Stimulated activated CD4-positive, alpha-beta T cell treated with anti-CD3 and anti-CD28 coated beads, TNF-alpha, amount 100 ng/mL, for 1 hour (primary cell): ENCODE data around the gene MRPL32.
"Not testable (repeated sequence)": the region's sequence is repeated elsewhere in the genome, so short reads cannot be mapped to it uniquely, and the experiment has no call there.

Experiments used
- DNase-seq, 3 donors: peaks; one replicate each; pipeline ENCODE4 v3.0.0-alpha.2; 2020; ENCODE audit warnings: low read depth in 3 of 3, low spot score in 1 of 3

The MRPL32 gene

DNA sequence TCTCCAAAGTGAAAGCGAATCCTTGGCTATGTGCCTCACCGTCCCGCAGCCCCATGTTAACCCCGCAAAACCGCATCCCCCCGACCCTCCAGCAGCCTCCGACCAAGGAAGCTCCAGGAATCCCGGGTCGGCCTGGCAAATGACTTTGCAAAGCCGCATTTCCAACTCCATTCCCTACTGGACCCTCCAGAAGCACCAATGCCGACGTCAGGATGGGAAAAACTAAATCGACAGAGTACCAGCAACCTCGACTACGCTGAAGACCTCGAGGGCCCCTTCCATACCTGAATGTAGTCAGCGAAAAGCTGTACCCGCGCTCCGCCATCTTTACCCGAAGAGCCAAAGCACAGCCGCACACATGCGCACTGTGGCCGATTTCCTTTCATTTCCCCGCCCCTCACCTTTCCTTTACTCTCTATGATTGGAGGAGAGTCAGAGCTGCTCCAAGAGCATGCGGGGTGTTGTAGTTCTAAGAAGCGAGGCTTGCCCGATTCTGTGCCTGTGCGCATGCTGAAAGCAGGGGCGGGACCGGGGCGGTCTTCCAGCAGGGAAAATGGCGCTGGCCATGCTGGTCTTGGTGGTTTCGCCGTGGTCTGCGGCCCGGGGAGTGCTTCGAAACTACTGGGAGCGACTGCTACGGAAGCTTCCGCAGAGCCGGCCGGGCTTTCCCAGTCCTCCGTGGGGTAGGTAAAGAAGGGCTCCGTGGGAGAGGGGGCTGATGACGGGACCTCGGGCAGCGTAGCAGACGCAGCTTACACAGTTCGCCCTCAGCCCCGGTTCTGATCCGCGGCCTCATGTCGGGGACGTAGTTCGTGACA, at the start of gene MRPL32, which contains the start of gene PSMA2:
Gene MRPL32 (plus strand): TSS at position 543 of the 818 bp plus-strand sequence. CDS start 11 bp downstream, at position 554.
Gene PSMA2 (minus strand): TSS at position 341 of the 818 bp plus-strand sequence. CDS start 16 bp downstream, at position 325.
- DNase-seq, result peak; percentile 78 to 89 (median 87)

DNA sequence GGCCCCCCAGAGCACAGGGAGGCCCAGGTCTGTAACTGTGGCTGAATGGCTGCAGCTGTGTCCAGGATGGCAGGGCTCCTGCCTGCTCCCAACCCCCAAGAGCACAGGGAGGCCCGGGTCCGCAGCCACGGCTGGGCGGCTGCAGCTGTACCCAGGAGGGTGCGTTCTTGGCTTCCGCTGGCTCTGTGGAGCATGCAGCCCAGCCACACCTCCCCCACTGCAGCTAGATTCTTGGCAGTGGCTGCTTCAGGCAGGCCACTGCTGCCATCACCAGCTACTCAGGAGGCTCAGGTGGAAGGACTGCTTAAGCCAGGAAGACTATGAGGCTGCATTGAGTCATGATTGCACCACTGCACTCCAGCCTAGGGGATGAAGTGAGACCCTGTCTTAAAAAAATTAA, 48.2 kb upstream of the MRPL32 start:
- DNase-seq, result no peak

DNA sequence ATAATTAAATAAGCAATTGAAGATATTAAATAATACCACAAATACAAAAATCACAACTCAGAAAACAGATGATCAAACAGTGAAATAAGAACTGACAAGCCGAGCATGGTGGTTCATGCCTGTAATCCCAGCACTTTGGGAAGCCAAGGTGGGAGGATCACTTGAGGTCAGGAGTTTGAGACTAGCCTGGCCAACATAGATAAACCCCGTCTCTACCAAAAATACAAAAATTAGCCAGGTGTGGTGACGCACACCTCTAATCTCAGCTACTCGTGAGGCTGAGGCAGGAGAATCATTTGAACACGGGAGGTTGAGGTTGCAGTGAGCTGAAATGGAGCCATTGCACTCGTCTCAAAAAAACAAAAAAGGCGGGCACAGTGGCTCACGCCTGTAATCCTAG, 47.0 kb upstream of the MRPL32 start:
- DNase-seq, result not testable (repeated sequence)

DNA sequence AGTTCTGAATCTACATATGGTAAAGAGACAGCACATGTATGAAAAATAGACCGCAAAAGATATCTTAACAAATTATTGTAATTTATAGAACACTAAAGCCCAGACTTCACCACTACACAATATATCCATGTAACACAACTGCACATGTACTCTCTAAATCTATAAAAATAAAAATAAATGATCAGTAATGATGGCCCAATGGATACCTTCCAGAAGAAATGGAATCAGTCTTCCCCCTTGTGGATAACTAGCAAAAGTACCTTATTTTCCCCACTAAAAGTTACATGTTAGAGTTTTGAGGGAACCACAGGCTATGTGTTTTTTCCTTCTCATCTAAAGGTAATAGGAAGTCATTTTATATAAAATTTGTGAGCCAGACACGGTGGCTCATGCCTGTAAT, 46.0 kb upstream of the MRPL32 start:
- no peak for DNase-seq

DNA sequence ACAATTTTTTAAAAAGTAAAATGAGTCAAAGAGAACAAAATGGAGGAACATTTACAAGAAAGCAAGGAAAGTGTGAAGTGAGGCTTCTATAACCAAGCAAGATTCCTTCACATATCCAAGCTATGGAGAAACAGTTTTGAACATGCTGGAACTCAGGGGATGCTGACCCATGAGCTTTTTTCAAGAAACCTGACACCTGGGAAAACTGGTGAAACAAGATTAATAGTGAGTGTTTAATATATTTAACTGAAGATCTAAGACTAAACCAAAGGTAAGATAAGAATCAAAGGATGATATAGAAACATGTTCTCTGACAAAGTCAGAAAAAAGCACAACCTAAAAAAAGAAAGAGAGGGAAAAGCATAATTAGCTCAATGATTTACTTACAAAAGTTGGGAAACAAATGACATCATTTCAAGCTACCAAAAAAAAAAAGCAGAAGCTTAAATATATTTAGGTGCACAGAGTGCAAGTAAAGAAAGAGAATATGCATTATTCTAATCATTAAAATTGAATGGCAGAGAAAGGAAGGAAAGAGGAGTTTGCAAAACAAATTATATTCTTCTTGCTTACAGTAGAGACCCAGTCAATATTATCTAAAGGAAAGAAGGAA, 45.2 kb upstream of the MRPL32 start:
- no peak for DNase-seq

DNA sequence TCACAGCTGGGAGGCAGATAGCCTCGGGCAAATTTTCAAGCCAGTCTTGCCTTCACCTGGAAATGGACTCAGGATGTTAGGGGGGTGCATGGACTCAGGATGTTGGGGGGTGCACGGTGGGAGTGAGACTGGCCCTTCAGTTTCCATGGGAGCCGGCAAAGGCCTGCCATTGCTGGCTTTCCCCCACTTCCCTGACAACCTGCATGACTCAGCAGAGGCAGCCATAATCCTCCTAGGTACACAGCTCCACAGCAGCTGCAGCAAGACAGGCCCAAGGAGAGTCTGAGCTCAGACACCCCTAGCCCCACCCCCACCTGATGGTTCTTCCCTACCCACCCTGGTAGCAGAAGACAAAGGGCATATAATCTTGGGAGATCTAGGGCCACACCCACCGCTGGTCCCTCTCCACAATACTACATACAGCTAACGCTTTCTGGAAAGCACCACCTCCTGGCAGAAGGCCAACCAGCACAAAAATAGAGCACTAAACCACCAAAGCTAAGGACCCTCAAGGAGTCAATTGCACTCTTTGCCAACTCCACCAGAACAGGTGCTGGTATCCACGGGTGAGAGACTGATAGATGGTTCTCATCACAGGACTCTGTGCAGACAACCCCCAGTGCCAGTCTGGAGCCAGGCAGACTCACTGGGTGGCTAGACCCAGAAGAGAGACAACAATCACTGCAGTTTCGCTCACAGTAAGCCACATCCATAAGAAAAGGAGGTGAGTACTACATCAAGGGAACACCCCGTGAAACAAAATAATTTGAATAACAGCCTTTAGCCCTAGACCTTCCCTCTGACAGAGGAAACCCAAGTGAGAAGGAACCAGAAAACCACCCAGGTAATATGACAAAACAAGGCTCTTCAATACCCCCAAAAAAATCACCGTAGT, 38.6 kb upstream of the MRPL32 start:
- DNase-seq, result no peak

DNA sequence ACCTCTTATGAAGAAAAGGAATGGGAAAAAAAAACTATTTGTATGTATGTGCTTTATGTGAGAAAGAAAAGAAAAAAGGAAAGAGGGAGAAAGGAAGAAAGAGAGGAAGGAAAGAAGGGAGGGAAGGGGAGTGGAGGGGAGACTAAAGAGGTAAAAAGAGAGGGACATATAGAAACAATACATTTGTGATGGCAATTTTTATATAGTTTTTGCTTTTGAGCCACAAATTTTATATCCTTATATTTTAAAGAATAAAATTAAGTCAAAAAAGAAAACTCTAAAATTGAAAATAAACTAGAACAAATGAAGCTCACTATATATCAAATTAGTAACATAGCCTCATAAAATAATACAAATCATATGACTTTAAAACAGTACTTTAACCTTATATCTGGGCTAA, 31.3 kb upstream of the MRPL32 start:
- no peak for DNase-seq

DNA sequence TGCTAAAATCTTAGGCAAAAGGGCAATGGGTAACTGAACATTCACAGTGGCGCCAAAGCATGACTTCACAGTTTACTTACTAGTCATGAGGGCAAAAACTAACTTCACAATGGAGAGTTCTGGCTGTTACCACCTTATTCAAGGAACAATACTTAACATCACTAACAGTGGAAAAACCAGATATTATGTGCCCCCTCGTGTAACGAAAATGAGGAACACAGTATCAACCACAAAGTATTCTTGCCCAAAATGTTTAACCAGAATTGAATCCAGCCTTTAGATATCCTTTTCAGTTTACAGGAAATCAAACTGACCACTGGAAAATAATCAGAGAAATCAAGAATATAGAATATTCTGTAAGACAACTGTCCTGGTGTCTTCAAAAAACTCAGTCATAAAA, 29.8 kb upstream of the MRPL32 start:
- no peak for DNase-seq

DNA sequence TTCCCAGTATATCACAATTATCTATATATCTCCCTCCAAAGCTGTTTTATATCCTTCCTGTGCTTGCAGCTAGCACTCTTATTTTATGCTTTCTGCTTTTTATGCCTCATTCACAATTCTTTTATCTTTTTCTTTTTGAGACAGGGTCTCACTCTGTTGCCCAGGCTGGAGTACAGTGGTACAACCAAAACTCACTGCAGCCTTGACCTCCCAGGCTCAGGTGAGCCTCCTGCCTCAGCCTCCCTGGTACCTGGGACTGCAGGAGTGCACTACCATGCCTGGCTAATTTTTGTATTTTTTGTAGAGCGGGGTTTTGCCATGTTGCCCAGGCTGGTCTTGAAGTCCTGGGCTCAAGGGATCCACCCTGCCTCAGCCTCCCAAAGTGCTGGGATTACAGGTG, 26.0 kb upstream of the MRPL32 start:
- DNase-seq, result no peak

DNA sequence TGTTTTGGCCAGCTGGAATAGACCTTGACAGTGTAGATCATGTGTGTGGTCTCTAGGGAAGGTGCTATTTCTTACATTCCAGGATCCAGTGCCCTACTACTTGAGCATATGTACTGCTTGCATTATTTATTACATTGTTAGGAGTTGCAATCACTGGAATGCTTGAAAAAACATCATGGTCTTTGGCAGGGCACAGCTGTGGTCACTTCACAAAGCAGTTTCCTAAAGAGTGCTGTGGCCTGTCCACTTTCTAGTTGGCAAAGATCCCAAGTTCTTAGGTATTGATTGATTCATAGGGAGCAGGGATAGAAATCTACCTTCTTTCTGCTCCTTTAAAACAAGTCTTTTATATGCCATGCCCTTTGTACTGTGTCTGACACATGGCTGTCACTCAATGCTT, 24.9 kb upstream of the MRPL32 start:
- DNase-seq, result no peak

DNA sequence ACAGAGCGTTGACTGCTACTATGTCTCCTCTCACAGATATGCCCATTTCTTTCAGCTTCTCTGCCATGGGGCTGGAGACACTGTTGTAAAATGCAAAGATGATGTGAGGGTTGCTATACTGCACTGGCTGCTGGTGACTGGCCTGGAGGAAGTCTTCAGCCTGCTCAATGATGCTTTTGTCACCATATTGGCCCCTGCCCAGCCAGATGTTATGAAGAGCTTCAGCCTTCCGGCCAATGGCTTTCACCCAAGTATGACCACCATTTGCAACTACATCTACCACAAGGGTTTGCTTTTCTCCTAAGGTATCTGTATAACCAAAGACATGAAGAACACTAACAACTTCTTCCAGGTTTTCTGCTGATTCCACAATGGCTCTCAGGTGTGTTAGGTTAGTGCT, 21.9 kb upstream of the MRPL32 start:
- no peak for DNase-seq

DNA sequence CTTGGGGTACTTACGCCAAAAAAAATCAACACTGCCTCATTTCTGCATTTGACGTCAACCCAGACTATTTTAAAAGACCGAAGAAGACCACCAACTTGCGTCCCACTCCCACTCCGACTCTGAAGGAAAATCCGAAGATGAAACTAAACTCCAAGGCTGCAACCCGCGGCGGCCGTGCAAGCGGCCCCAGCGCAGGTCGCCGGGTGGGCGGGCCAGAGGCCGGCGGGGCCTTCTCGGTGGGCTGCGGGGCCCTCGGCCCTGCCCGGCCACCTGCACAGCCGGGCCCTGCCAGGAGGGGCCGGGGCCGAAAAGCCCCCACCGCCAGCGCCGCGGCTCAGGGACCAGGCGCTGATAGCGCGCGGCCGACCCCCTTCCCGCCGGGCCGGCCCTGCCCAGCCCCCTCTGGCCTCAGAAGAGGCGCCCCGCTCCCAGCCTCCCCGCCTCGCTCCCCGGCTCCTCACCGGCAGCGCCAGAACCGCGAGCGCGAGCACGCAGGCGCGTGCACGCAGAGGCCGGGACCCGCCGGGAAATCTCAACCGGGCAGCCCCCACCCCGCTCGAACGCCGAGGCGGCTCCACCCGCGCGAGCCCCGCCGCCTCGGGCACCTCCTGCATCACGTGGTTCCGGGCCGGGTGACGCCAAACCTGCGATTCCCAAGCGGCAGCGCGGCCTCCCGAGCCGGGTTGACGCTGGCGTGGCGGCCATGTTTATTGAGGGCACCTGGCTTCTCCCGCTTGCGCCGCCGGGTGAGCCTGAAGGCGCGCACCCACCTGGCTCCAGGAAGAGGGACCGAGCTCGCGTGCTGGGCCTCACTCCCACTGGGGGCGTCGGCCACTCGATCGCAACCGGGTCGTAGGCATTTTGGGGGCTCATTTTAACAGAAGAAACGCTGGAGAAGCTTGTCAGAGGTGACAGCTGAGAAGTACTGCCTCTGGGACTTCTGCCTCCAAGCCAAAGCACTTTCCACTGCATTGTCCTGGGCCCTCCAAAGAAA, 20.4 kb upstream of the MRPL32 start, which contains the start of gene C7orf25:
Gene C7orf25 (minus strand): TSS at position 617 of the 994 bp plus-strand sequence. CDS start 1,170 bp downstream, outside the sequence.
- DNase-seq, result peak; percentile 86 to 91 (median 90)

DNA sequence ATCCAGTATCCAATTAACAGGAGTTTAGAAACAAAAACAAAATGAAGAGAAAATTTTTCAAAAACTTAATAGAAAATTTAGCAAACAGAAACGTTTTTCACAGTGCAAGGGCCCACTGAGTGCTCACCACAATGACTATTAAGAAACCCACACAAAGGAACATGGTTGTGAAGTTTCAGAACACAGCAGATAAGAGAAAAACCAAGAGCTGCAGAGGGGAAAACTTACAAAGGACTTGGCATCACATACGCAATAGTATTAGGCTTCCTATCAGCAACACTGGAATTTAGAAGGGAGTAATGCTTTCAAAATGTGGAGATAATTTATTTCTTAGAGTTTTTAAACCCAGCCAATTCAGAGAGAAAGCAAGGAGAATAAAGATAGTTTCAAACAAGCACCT, 18.6 kb upstream of the MRPL32 start:
- DNase-seq, result no peak

DNA sequence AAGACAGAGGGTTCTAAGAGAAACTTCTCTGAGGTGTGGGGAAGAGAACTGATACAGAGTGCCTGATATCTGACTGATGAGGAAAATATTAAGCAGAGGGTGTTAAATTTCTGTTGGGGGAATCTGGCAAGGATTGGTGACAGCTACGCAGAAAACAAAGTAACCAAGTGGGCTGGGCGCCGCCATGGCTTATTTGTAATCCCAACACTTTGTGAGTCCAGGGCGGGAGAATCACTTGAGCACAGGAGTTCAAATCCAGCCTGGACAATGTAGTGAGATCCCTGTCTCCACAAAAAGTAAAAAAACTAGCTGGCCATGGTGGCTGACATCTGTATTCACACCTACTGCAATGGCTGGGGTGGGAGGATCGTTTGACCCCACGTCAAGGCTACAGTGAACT, 18.2 kb upstream of the MRPL32 start:
- DNase-seq, result no peak

DNA sequence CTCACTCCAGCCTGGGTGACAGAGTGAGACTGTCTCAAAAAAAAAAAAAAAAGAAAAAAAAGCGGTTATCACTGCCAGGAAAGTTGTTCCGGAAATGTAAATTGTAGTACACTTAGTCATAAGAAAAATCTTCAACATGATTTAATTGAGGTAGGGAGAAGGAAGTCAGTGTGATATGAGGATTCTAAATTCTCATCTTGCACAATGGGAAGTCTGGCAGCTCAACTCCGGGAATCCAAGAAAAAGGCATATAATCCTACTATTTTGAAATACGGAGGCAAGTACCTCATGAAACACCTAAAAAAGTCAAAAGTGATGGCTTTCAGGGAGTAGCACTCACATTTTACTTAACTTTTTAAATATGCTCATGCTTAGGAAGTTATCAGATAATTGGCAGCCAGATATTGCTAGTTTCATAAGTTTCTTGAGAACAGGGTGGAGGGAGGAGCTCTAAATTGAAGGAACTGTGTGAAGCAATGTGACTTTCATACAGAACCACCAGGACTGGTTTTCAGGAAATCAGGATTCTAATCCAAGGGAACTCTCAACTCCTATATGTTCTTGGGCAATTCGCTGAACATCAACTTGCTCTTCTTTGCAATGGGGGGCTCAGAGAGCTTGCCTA, 17.6 kb upstream of the MRPL32 start:
- no peak for DNase-seq

DNA sequence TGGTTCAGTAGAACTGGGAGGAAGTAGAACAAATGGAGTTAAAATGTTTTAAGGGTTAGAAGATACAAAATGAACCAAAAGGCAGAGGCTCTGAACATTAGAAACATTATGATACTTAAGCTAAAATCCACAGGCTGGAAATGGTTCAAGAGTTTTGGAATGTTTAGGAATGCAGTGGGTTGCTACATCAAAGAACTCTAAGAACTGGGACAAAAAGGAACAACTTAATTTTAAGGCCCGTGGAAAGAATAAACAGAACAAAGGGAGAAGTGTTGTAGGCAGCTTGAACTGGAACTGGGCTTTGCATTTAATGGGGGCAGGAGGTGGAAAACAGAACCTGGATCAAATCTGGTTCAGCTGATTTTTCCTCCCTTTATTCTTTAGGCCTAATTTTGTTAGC, 16.8 kb upstream of the MRPL32 start:
- no peak for DNase-seq

DNA sequence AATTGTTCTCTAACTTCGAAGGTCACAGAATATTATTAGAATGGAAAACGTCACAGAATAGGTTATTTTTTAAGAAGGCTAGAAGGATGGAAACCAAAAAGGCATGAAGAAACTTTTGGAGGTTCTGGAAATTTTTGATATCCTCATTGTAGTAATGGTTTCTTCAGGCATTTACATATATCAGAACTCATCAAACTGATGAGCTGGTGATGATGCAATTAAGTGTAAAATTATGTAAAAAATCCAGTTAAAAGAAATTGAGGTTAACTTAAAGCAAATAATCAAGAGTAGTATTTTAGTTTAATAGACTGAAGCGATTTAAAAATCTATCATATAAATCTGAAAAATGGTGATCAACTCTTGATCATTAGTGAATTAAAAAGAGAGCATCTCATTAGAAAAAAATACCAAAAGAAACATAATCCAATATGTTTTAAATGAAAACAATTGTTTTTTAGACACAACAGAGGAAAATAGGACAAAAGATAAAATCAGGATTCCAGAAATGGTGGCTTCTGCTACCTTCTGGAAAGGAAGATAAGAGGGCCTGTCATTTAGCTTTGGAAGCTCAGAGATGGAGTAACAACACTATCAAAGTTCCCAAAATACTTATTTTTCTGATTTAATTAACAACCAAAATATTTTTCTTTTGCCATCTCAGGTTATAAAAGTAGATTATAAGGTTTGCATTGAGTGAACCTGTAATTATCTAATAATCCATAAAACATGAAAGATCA, 10.0 kb upstream of the MRPL32 start:
- no peak for DNase-seq

DNA sequence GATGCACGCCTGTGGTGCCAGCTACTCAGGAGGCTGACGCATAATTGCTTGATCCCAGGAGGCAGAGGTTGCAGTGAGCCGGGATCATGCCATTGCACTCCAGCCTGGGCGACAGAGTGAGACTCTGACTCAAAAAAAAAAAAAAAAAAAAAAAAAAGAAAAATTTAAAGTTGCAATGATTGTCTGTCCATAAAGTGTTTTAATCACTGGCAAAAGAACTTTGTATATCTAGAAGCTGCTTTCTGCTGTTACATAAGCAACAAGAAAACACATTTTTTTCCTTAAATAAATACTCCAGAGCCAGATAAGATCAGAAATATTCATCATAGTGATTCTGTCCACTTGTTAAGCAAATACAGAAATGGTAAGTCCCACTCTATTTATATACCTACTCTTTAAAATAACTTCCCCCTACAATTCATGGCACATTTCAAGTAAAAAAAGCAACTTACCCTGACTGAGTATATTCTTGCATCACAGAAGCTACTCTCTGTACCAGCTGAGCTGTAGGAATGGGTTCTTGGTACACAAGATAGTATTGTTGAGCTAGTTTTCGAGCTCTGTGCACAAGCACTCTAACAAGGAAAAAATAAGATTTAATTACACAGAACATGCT, 7.8 kb upstream of the MRPL32 start:
- DNase-seq, result no peak

DNA sequence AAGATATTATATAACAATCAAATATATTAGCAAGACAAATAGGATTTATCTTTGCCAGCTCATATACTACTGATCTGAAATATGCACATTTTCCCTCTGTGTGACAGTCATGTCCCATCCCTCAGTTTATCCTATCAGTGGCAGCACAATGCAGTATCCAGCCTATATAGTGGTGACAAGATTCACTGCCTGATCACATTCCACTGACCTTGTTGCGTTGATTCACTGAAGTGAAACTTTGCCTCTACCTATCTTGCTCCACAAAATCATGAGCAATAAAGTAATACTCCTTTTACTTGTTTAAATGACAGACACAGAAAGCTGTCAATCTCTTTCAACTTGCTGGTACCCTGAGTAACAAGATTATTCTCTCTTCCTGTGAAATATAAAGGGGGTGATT, 6.5 kb upstream of the MRPL32 start:
- DNase-seq, result no peak
